Lower leg skin (tissue), 3 donors: ENCODE measurements around the gene COX6B1.

Experiments used
- POLR2A ChIP-seq, 2 donors: fragments of 450-650 bp; IDR thresholded peaks; one replicate each; pipeline ENCODE4 v1.6.1; 2016 to 2017; ENCODE audit warnings: antibody characterized with exemption in 2 of 2, mild to moderate bottlenecking in 1 of 2, moderate library complexity in 1 of 2
- TF ChIP-seq, protein P1 (sequence below), 3 donors: fragments of 450-650 bp; IDR thresholded peaks; one replicate each; pipeline ENCODE4 v1.5.1; 2016; ENCODE audit warnings: antibody characterized with exemption in 3 of 3, mild to moderate bottlenecking in 3 of 3, moderate library complexity in 2 of 3

DNA sequence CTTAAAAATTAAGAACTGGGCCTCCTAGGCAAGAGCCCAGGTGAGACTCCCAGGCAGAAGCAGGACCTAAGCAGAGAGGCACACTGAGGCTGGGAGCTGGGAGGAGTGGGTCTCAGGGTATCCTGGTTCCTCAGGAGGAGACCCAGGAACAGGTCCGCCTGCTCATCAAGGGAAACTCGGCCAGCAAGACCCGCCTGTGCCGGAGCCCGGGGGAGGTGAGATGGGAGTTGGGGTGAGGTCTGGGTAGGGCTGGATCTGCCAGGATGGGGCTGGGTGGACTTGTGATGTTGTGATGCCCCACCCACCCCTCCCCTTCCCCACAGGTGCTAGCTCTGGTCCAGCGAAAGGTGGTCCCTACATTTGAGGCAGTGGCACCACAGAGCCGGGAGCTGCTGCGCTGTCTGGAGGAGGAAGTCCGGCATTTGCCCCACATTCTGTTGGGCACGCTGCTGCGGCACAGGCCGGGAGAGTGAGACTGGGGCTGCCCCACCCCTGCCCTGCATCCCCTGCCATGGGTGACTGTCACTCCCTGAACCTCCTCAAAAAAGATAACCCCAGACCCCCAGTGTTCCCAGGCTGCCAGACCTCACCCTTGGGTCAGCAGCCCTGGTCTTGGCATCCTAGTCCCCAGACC lies 28.7 kb upstream of the COX6B1 start:
- TF ChIP-seq, protein P1, sequence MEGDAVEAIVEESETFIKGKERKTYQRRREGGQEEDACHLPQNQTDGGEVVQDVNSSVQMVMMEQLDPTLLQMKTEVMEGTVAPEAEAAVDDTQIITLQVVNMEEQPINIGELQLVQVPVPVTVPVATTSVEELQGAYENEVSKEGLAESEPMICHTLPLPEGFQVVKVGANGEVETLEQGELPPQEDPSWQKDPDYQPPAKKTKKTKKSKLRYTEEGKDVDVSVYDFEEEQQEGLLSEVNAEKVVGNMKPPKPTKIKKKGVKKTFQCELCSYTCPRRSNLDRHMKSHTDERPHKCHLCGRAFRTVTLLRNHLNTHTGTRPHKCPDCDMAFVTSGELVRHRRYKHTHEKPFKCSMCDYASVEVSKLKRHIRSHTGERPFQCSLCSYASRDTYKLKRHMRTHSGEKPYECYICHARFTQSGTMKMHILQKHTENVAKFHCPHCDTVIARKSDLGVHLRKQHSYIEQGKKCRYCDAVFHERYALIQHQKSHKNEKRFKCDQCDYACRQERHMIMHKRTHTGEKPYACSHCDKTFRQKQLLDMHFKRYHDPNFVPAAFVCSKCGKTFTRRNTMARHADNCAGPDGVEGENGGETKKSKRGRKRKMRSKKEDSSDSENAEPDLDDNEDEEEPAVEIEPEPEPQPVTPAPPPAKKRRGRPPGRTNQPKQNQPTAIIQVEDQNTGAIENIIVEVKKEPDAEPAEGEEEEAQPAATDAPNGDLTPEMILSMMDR (IDR thresholded peaks at IDR 0.05) = no peak
- no peak for TF ChIP-seq POLR2A (IDR thresholded peaks at IDR 0.05)
